Endothelial cell (in vitro differentiated cells): ENCODE results near the gene TRUB1. TPM values are rescaled to one million over a fixed set of nuclear protein-coding genes. Genes with fewer than 3 reads are reported as not detected.

Experiments
- DNase-seq: peaks from one replicate; pipeline ENCODE4 v3.0.0; 2021; ENCODE audit warnings: low spot score
- H3K27ac Mint-ChIP-seq: one replicate; pipeline ENCODE4 v1.8.0; 2021; ENCODE audit warnings: mixed read lengths, inconsistent platforms; ENCODE audit not compliant: unreplicated experiment
- H3K27me3 Mint-ChIP-seq: one replicate; pipeline ENCODE4 v1.8.0; 2021; ENCODE audit warnings: mild to moderate bottlenecking, moderate library complexity, mixed read lengths, inconsistent platforms; ENCODE audit not compliant: unreplicated experiment
- H3K36me3 Mint-ChIP-seq: one replicate; pipeline ENCODE4 v1.8.0; 2021; ENCODE audit warnings: mild to moderate bottlenecking, low read depth, mixed read lengths, inconsistent platforms; ENCODE audit not compliant: unreplicated experiment
- H3K4me1 Mint-ChIP-seq: one replicate; pipeline ENCODE4 v1.8.0; 2021; ENCODE audit warnings: mild to moderate bottlenecking, mixed read lengths, inconsistent platforms; ENCODE audit not compliant: unreplicated experiment
- H3K4me3 Mint-ChIP-seq: one replicate; pipeline ENCODE4 v1.8.0; 2021; ENCODE audit warnings: mild to moderate bottlenecking, mixed read lengths, inconsistent platforms; ENCODE audit not compliant: unreplicated experiment
- H3K9me3 Mint-ChIP-seq: one replicate; pipeline ENCODE4 v1.8.0; 2021; ENCODE audit warnings: mixed read lengths, inconsistent platforms; ENCODE audit not compliant: unreplicated experiment
- total RNA-seq: library from RNA; stranded (reverse); fragmentation: NEBNext Ultra II Directional; extraction: Animal tissue kit (Norgen Biotek cat#: 25700); gene quantifications from one replicate; pipeline ENCODE4 v1.2.1, GENCODE V29; 2021; ENCODE audit not compliant: unreplicated experiment
- TF ChIP-seq, protein P1 (sequence below): fragments of 200-600 bp; sonication (generic); IDR thresholded peaks from one replicate; pipeline ENCODE4 v1.5.0; 2021; ENCODE audit warnings: antibody characterized with exemption; ENCODE audit not compliant: unreplicated experiment

The TRUB1 gene
- total RNA-seq, 1 donor from 2014 or later: 15.4 TPM

DNA sequence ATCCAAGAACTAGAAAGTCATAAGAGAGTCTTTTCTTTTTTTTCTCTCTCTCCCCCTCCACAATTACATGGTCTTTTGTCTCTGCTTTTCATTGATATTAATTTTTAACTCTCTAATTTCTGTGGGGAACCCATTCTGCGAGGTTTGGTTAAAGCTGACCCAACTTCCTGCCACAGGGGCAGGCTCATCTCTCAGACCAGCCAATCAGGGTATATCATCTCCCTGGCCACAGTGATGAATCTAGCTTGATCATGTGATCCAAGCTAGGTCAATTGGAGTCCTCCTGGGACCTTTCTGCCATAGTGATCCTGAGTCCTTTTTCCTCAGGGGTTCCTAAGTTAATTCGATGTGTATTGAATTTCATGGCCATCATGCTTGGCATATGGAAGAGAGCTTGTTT is 38.0 kb upstream of the TRUB1 start:
- peaks cover 5% of the 10 kb centered on the region for H3K27me3 Mint-ChIP-seq
- H3K36me3 Mint-ChIP-seq: no peaks in the 10 kb centered on the region
- TF ChIP-seq, protein P1, sequence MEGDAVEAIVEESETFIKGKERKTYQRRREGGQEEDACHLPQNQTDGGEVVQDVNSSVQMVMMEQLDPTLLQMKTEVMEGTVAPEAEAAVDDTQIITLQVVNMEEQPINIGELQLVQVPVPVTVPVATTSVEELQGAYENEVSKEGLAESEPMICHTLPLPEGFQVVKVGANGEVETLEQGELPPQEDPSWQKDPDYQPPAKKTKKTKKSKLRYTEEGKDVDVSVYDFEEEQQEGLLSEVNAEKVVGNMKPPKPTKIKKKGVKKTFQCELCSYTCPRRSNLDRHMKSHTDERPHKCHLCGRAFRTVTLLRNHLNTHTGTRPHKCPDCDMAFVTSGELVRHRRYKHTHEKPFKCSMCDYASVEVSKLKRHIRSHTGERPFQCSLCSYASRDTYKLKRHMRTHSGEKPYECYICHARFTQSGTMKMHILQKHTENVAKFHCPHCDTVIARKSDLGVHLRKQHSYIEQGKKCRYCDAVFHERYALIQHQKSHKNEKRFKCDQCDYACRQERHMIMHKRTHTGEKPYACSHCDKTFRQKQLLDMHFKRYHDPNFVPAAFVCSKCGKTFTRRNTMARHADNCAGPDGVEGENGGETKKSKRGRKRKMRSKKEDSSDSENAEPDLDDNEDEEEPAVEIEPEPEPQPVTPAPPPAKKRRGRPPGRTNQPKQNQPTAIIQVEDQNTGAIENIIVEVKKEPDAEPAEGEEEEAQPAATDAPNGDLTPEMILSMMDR: no peak
- peaks cover 16% of the 10 kb centered on the region for H3K4me1 Mint-ChIP-seq
- no peak overlapping the region for H3K4me3 Mint-ChIP-seq
- DNase-seq: no peak
- peak overlapping the region; percentile 48 for H3K27ac Mint-ChIP-seq
- H3K9me3 Mint-ChIP-seq: no peaks in the 10 kb centered on the region

DNA sequence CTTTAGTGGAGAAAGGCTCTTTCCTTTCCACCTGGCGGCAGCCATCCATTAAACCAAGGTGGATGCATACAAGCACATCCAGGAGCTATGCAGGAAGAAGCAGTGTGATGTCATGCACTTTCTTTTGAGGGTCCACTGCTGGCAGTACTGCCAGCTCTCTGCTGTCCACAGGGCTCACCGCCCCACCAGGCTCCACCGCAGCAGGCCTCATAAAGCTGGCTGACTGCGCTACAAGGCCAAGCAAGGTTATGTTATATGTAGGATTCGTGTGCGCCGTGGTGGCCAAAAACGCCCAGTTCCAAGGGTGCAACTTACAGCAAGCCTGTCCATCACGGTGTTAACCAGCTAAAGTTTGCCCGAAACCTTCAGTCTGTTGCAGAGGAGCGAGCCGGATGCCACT is 37.3 kb upstream of the TRUB1 start:
- Mint-ChIP-seq H3K36me3 (no peaks in the 10 kb centered on the region), H3K4me1 (peaks cover 22% of the 10 kb centered on the region), H3K4me3 (no peak overlapping the region), H3K27ac (no peak overlapping the region), H3K9me3 (no peaks in the 10 kb centered on the region), H3K27me3 (peaks cover 5% of the 10 kb centered on the region)
- TF ChIP-seq, protein P1: no peak
- DNase-seq: no peak

DNA sequence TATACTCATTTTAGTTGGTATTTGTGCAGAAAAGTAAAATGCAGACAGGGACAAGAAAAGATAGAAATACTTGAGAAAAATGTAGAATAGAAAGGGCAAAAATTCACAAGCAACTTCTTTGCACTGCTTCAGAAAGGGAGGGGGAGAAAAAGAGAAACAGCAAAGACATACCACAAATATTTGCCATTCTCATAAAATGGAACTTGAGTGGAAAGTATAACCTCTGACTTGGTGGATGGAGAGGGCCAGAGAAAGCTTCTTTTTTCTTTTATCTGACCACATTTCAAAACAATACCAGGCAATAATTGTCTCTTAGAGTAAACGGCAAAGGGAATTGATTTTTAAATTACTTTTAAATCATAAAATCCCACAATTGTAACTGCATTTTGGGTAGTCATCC is 35.8 kb upstream of the TRUB1 start:
- H3K4me3 Mint-ChIP-seq: no peak overlapping the region
- H3K27ac Mint-ChIP-seq: no peak overlapping the region
- TF ChIP-seq, protein P1: no peak
- no peaks in the 10 kb centered on the region for H3K36me3 Mint-ChIP-seq
- no peaks in the 10 kb centered on the region for H3K9me3 Mint-ChIP-seq
- no peak for DNase-seq
- H3K4me1 Mint-ChIP-seq: peaks cover 35% of the 10 kb centered on the region
- H3K27me3 Mint-ChIP-seq: peaks cover 2% of the 10 kb centered on the region

DNA sequence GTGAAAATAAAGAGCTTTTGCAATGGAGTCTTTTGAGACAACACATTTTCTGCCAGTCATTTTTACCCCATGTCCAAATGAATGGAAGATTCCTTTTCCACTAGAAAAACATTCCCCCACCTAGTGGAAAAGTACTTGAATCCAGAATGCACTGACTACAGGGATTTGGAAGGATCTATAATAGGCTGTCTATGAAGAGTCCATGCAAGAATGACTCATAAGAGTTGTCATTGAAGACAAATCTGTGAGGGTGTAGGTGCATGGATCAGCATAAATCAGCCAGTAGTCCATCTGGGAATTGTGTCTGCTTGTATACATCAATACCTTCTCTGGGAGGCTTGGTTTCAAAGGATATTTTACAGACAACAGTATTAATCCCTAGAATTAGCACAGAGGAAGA is 32.5 kb upstream of the TRUB1 start:
- Mint-ChIP-seq H3K9me3 (peaks cover 4% of the 10 kb centered on the region), H3K27me3 (peaks cover 3% of the 10 kb centered on the region), H3K36me3 (peaks cover 5% of the 10 kb centered on the region), H3K27ac (peak overlapping the region; percentile 92), H3K4me1 (peaks cover 41% of the 10 kb centered on the region), H3K4me3 (no peak overlapping the region)
- no peak for DNase-seq
- TF ChIP-seq, protein P1: no peak

DNA sequence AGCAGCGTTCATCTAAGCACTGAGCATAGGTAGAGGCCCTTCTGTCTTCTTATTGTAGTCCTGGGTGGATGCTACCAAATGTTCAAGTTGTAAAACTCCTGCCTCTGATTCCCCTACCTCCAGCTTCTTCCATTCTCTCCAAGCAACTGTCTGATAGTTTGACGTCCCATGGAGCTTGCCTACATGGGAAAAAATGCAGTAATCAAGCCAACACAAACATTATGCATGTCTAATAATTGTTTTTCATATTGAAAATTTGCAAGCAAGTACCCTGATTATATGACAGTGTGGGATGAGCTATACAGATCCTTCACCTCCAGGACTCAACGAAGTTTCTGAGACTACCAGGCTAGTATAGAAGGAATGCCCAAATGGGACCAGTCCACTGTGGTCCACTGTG is 31.0 kb upstream of the TRUB1 start:
- H3K27ac Mint-ChIP-seq: peak overlapping the region; percentile 48
- peaks cover 53% of the 10 kb centered on the region for H3K4me1 Mint-ChIP-seq
- TF ChIP-seq, protein P1: no peak
- H3K4me3 Mint-ChIP-seq: no peak overlapping the region
- H3K9me3 Mint-ChIP-seq: peaks cover 4% of the 10 kb centered on the region
- H3K27me3 Mint-ChIP-seq: peaks cover 1% of the 10 kb centered on the region
- no peak for DNase-seq
- H3K36me3 Mint-ChIP-seq: peaks cover 5% of the 10 kb centered on the region
